Mononuclear cell (primary cell): ENCODE measurements around the gene AP2A1. TPM values are rescaled to one million over a fixed set of nuclear protein-coding genes. Genes with fewer than 3 reads are reported as not detected.

Source experiments
- H3K27me3 ChIP-seq: 2 replicates; pipeline ENCODE4 v1.6.0; 2011; ENCODE audit warnings: low read length, control low read depth; ENCODE audit not compliant: insufficient read depth
- H3K4me1 ChIP-seq: 2 replicates; pipeline ENCODE4 v1.5.1; 2011; ENCODE audit warnings: mild to moderate bottlenecking, low read length, control low read depth; ENCODE audit not compliant: insufficient read depth
- H3K4me3 ChIP-seq: 2 replicates; pipeline ENCODE4 v1.5.1; 2011; ENCODE audit warnings: mild to moderate bottlenecking, low read length, moderate library complexity
- H3K9me3 ChIP-seq: 2 replicates; pipeline ENCODE4 v1.5.1; 2011; ENCODE audit warnings: low read depth, mild to moderate bottlenecking, control low read depth, low read length
- total RNA-seq: library from RNA; depleted of rRNA; stranded (reverse); fragments of >200 nt; gene quantifications from one replicate; pipeline ENCODE4 v1.2.3, GENCODE V29; 2012

Gene AP2A1
- total RNA-seq, 1 donor = 30.2 TPM

DNA sequence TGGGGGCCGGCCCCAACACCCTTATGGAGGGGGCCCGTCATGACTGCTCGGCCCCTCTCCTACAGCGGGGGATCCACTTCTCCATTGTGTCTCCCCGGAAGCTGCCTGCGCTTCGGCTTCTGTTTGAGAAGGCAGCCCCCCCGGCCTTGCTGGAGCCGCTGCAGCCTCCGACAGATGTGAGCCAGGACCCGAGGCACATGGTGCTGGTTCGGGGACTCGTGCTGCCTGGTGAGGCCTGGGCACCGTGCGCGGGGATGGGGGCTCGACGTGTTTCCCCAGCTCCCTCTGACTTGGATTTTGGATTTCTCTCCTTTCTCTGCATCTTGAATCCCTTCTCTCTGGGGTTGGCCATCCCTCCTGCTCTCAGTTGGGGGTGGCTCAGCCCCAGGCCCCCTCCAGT lies 62.9 kb downstream of the AP2A1 start:
- no peak overlapping the region for H3K4me3 ChIP-seq
- H3K27me3 ChIP-seq = no peaks in the 10 kb centered on the region
- H3K9me3 ChIP-seq = no peaks in the 10 kb centered on the region
- H3K4me1 ChIP-seq = peaks cover 23% of the 10 kb centered on the region

DNA sequence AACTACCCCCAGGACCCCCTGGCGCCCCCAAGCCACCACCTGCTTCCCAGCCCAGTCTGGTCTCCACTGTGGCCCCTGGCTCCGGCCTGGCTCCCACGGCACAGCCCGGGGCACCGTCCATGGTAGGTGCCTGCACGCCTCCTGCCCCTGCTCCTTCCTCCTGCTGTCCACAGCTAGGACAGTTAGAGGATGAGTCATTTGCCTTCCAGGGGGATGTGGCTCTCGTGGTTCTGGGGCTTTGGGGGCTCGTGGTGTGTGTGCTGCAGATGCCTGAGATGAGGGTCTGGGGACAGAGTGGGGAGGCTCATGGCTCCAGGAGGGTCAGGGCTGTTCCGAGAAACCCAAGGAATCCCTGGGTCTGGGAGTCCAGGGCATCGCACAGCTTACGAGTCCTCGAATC lies 64.0 kb downstream of the AP2A1 start:
- no peaks in the 10 kb centered on the region for H3K9me3 ChIP-seq
- H3K4me1 ChIP-seq = peaks cover 23% of the 10 kb centered on the region
- H3K27me3 ChIP-seq = no peaks in the 10 kb centered on the region
- H3K4me3 ChIP-seq = no peak overlapping the region

DNA sequence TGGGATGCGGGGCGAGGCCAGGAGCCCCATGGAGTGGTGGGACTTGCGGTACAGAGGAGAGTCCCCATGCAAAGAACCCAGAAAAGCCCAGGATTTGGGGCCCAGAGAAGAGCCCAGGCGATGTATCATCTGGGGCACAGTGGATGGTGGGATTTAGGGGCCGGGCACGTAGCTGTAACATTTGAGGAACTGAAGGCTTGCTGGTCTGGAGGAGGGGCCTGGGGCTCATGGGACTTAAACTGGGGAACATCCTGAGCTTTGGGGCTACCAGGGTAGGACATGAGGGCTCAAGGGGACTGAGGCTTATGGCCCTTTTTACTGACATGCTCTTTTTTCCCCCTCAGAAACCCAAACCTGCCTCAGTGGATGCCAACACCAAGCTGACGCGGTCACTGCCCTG lies 64.8 kb downstream of the AP2A1 start:
- Histone ChIP-seq H3K4me3 (no peak overlapping the region), H3K9me3 (no peaks in the 10 kb centered on the region)

DNA sequence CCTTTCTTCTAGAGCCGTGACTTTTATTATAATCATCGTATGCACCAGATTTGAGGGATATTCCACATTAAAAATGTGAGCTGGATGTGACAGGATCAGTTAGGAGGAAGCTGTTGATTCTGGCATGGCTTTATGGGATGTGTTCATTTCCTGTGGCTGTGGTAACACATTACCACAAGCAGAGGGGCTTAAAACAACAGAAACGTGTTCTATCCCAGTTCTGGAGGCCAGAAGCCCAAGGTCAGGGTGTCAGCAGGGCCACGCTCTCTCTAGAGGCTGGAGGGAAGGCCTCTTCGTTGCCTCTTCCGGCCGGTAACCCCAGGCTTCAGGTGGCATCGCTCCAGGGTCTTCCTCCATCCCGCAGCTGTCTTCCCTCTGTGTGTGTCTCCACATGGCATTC lies 65.8 kb downstream of the AP2A1 start:
- Histone ChIP-seq H3K4me3 (no peak overlapping the region), H3K27me3 (no peaks in the 10 kb centered on the region), H3K4me1 (peaks cover 23% of the 10 kb centered on the region), H3K9me3 (no peaks in the 10 kb centered on the region)

More for the DNA sequence above, 64.8 kb downstream of the AP2A1 start:
- peaks cover 23% of the 10 kb centered on the region for H3K4me1 ChIP-seq
- H3K27me3 ChIP-seq = no peaks in the 10 kb centered on the region

DNA sequence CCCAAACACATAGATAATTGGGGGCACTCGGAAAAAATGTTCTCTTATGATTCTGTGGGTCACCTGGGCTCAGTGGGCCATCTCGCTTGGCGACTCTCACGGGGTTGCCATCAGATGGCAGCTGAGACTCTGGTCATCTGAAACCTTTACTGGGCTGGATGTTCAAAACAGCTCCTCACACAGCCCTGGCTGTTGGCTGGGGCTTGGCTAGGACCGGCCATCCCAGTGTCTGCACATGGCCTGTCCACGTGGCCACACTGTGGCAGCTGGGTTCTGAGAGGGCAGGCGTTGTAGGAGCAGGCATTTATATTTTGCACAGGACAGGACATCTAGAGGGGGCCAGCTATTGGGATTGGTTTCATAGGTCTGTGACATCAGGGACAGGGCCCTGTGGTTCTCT lies 66.8 kb downstream of the AP2A1 start:
- Histone ChIP-seq H3K27me3 (no peaks in the 10 kb centered on the region), H3K4me1 (peaks cover 23% of the 10 kb centered on the region), H3K9me3 (no peaks in the 10 kb centered on the region), H3K4me3 (no peak overlapping the region)

DNA sequence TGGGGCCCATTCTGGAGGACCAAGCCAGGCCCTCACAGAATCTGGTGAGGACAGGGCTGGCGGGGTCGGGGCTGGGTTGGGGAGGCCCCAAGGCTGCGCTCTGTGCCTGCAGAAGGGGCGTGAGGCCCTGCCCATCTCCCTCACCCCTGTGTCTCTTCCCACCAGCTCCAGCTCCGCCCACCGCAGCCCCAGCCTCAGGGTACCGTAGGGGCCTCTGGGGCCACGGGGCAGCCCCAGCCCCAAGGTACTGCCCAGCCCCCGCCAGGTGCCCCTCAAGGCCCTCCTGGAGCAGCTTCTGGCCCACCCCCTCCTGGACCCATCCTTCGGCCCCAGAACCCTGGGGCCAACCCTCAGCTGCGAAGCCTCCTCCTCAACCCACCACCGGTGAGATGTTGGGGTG lies 68.8 kb downstream of the AP2A1 start:
- no peaks in the 10 kb centered on the region for H3K9me3 ChIP-seq
- H3K4me3 ChIP-seq = no peak overlapping the region
- peaks cover 23% of the 10 kb centered on the region for H3K4me1 ChIP-seq
- H3K27me3 ChIP-seq = no peaks in the 10 kb centered on the region

DNA sequence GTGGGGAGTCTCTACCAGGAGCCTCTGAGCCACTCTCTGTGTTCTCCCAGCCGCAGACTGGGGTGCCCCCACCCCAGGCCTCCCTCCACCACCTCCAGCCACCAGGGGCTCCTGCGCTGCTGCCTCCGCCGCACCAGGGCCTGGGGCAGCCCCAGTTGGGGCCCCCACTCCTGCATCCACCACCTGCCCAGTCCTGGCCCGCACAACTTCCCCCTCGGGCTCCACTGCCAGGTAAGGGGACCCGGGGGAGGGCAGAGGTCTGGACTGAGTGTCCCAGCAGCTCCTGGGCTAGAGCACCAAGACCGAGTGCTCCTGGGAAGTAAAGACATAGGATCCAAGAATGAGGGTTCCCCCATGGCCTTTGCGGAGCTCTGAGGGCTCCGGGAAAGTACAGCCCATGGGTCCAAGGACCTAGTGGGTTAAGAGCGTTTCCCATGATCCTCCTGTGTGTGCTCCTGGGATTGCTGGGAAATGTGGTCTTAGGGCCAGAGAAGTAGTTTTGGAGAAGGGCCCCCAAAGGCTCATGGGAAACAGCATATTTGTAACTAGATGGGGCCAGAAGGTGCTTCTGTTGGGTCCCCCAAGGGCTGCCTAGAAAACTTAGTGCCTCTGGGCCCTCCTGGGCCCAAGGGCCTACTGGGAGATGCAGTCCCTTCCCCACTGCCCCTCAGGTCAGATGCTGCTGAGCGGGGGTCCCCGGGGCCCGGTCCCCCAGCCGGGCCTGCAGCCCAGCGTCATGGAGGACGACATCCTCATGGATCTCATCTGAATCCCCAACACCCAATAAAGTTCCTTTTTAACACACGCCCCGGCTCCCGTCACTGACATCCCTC lies 69.6 kb downstream of the AP2A1 start:
- peaks cover 17% of the 10 kb centered on the region for H3K4me1 ChIP-seq
- H3K9me3 ChIP-seq = no peaks in the 10 kb centered on the region
- no peaks in the 10 kb centered on the region for H3K27me3 ChIP-seq
- H3K4me3 ChIP-seq = no peak overlapping the region

DNA sequence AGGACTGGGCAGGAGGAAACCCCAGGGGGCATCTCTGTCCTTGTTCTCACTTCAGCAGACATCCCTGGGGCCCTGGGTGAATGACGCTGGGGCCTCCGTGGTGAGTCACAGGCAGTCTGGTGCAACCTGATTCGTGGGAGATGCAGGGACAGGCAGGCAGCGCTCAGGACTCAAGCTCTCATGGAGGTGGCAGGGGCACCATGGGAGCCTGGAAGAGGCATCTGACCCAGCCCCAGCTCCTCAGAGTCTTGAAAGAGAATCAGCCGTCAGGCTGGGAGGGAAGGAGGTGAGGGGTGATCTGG lies 70.2 kb downstream of the AP2A1 start:
- Histone ChIP-seq H3K4me1 (peaks cover 12% of the 10 kb centered on the region), H3K9me3 (no peaks in the 10 kb centered on the region), H3K27me3 (no peaks in the 10 kb centered on the region), H3K4me3 (no peak overlapping the region)

DNA sequence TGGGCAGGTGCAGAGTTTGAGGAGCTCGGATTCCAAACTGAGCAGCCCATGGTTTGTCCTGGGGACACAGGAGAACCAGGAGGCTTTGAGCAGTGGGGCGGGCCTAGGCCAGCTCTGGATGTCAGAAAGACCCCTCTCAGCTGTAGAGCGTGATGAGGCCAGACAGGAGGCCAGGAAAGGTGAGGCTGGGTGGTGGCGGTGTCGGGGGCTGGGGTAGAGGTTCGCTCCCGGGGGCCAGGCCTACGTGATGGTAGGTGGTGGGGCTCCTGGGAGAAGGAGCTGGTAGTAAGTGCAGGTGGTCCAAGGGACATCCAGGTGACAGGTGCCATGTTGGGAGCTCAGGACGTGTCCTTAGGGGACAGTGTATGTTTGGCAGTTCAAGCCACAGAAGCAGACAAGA lies 70.6 kb downstream of the AP2A1 start:
- peaks cover 8% of the 10 kb centered on the region for H3K4me1 ChIP-seq
- H3K27me3 ChIP-seq = no peaks in the 10 kb centered on the region
- no peaks in the 10 kb centered on the region for H3K9me3 ChIP-seq
- no peak overlapping the region for H3K4me3 ChIP-seq

DNA sequence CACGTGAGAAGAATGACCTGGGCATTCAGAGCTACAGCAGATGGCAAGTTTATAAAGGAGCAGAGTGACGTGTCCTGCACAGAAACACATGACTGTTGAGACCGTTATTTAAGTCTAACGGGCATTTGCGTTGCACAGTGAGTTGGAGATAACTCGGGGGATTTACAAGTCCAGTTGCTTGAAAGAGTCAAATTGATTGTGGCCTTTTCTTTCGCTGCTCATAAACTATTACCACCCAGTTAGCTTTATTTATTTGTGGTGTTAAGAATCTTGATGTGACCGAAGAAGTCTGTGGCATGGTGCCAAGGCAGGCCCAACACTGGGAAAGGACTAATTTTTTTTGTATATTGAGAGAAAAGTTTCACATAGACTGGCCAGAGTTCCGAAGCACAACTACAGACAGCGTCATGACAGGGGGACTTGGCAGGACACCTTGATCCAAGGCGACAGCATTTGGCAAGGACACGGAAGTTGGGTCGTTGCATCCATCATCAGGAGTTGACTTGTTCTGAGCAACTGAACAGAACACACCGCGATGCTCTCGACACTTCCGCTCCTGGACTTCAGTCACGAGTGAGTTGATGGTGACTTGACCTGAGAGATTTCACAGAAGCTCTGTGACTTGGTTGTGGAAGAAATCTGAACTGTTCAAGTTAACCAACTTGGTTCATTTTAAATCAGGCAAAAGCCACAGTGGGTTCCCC lies 72.2 kb downstream of the AP2A1 start:
- H3K27me3 ChIP-seq = no peaks in the 10 kb centered on the region
- H3K9me3 ChIP-seq = no peaks in the 10 kb centered on the region
- H3K4me3 ChIP-seq = no peak overlapping the region
- peaks cover 10% of the 10 kb centered on the region for H3K4me1 ChIP-seq

DNA sequence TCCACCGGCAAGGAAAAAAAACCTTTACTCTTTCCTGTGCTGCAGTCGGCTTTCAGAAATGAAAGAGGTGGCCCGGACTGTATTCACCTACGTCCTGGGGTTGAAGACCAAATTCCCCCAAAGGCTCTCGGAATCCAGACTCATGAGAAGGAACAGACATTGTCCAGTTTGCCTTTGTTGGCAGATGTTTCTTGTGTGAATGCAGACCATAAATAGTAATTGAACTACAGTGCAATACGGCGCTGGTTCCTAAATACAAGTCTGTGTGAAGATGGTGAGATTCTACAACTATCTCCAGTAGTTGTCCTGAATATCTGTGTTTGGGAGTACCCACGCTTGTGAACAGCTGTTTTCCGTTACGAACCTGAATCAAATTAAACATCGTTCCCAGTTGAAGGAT lies 72.9 kb downstream of the AP2A1 start:
- no peaks in the 10 kb centered on the region for H3K27me3 ChIP-seq
- peaks cover 17% of the 10 kb centered on the region for H3K4me1 ChIP-seq
- H3K9me3 ChIP-seq = no peaks in the 10 kb centered on the region
- H3K4me3 ChIP-seq = no peak overlapping the region

DNA sequence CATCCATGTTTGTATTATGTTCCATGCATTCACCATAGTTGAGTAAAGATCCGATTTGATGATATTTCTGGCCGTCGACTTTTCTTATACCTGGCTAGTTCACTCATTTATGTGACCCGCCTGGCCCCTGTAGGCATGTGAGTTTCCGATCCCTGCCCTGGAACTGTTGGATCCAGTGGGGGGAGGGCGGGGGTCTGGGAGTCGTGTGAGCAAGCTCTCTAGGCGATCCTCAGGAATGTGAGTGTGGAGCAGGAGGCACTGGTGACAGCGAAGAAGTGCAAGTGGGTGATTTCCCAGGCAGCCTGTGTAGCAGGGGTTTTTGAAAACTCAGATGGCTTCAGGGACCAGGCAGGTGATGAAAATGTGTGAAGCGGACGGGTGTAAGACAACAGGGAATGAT lies 73.5 kb downstream of the AP2A1 start:
- Histone ChIP-seq H3K4me3 (no peak overlapping the region), H3K9me3 (no peaks in the 10 kb centered on the region), H3K4me1 (peaks cover 23% of the 10 kb centered on the region), H3K27me3 (no peaks in the 10 kb centered on the region)

DNA sequence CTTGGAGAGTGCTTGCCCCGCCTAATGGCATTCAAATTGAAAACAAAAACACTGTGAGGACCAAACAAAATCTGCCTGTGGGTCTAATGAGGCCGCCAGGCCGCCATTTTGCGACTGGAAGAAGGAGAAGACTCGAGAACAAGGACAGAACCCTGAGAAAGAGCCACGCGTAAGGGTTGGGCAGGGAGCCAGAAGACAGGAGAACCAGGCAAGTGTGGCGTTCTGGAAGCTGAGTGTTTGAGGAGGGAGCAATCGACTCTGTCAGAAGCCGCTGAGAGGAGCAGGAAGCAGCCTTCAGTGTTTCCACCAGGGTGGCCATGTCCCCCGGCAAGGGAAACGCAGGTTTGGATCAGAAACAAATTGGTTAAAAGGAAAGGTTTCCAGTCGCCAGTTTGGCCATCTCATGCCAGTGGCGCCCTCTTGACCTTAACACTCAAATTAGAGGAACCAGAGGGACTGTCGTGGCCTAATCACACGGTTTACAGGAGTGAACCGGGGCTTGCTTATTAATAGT lies 74.0 kb downstream of the AP2A1 start:
- no peak overlapping the region for H3K4me3 ChIP-seq
- peaks cover 28% of the 10 kb centered on the region for H3K4me1 ChIP-seq
- H3K9me3 ChIP-seq = no peaks in the 10 kb centered on the region
- H3K27me3 ChIP-seq = no peaks in the 10 kb centered on the region

DNA sequence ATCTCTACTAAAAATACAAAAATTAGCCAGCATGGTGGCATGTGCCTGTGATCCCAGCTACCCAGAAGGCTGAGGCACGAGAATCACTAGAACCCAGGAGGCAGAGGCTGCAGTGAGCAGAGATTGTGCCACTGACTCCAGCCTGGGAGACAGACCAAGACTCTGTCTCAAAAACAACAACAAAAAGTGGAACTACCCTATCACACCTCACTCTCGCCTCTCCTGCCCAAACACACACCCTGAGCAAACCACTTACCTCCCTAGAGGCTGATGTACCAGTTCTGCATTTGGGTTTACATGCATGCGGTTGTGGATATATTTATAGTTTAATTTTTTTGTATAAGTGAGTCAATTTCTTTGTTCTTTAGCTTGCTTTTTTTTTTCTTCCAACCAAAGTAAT lies 76.5 kb downstream of the AP2A1 start:
- Histone ChIP-seq H3K27me3 (no peaks in the 10 kb centered on the region), H3K4me3 (no peak overlapping the region), H3K4me1 (peaks cover 36% of the 10 kb centered on the region), H3K9me3 (no peaks in the 10 kb centered on the region)

DNA sequence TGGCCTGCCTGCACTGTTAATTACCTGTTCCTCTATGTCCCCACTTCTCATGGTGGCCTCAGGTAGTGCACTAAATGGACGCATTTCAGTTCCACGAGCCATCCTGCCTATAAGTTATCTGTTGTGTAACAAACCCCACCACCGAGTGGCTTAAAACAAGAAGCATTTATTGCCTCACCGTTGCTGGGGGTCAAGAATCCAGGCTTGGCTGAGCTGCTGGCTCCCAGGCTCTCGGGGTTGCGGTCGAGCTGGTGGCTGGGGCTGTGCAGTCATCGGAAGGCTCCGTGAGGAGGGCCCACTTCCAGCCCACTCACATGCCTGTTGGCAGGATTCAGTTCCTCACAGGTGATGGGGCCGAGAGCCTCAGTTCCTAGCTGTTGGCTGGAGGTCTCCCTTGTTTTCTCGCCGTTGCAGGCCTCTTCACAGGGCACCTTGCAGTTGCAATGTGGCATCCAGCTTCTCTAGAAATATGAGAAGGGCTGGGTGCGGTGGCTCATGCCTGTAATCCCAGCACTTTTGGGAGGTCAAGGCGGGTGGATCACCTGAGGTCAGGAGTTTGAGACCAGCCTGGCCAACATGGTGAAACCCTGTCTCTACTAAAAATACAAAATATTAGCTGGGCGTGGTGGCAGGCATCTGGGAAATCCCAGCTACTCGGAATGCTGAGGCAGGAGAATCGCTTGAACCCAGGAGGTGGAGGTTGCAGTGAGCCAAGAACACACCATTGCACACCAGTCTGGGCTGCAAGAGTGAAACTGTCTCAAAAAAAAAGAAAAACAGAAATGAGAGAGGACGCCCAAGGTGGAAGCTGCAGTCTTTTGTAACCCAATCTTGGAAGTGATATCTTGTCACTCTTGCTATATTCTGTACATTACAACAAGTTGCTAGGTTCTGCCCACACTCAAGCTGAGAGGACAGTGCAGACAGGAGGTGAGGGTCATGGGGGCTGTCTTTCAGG lies 77.6 kb downstream of the AP2A1 start:
- Histone ChIP-seq H3K9me3 (no peaks in the 10 kb centered on the region), H3K27me3 (no peaks in the 10 kb centered on the region), H3K4me1 (peaks cover 48% of the 10 kb centered on the region), H3K4me3 (no peak overlapping the region)
